KMS-11 (cell line): ENCODE results near the gene NELFB.

ENCODE experiments used
- H2AFZ ChIP-seq: fragments of 200-600 bp; sonication (generic); 2 replicates; pipeline ENCODE4 v1.6.1; 2016; ENCODE audit warnings: antibody characterized with exemption, mixed run types, low read depth
- H3K27ac ChIP-seq: fragments of 200-600 bp; sonication (generic); 2 replicates; pipeline ENCODE4 v1.6.1; 2016; ENCODE audit warnings: mild to moderate bottlenecking, mixed run types
- H3K27me3 ChIP-seq: fragments of 200-600 bp; sonication (generic); 2 replicates; pipeline ENCODE4 v1.6.1; 2017; ENCODE audit warnings: mild to moderate bottlenecking, low read depth, mixed run types, moderate library complexity; ENCODE audit not compliant: insufficient read depth
- H3K36me3 ChIP-seq: fragments of 200-600 bp; sonication (generic); 2 replicates; pipeline ENCODE4 v1.6.1; 2017; ENCODE audit warnings: mild to moderate bottlenecking, mixed run types; ENCODE audit not compliant: insufficient read depth
- H3K4me1 ChIP-seq: fragments of 200-600 bp; sonication (generic); 2 replicates; pipeline ENCODE4 v1.6.1; 2016; ENCODE audit warnings: mild to moderate bottlenecking, low read depth, mixed run types; ENCODE audit not compliant: poor library complexity, severe bottlenecking
- H3K4me2 ChIP-seq: fragments of 200-600 bp; sonication (generic); 2 replicates; pipeline ENCODE4 v1.7.0; 2016; ENCODE audit warnings: mild to moderate bottlenecking, mixed run types
- H3K4me3 ChIP-seq: fragments of 200-600 bp; sonication (generic); IDR thresholded peaks from 2 replicates; pipeline ENCODE4 v1.6.1; 2017; ENCODE audit warnings: low read depth, low read length, mixed read lengths; ENCODE audit not compliant: insufficient read depth
- H3K79me2 ChIP-seq: fragments of 200-600 bp; sonication (generic); 2 replicates; pipeline ENCODE4 v1.6.1; 2016; ENCODE audit warnings: low read depth, mixed run types; ENCODE audit not compliant: insufficient read depth
- H3K9ac ChIP-seq: fragments of 200-600 bp; sonication (generic); 2 replicates; pipeline ENCODE4 v1.6.1; 2016; ENCODE audit warnings: mild to moderate bottlenecking, mixed run types
- H4K20me1 ChIP-seq: fragments of 200-600 bp; sonication (generic); 2 replicates; pipeline ENCODE4 v1.6.1; 2016; ENCODE audit warnings: mild to moderate bottlenecking, mixed run types; ENCODE audit not compliant: insufficient read depth
- TF ChIP-seq, protein P1 (sequence below): fragments of 200-600 bp; sonication (generic); conservative IDR thresholded peaks from 2 replicates; pipeline ENCODE4 v1.6.1; 2017; ENCODE audit warnings: low read depth, mild to moderate bottlenecking, antibody characterized with exemption, low read length, moderate library complexity, mixed read lengths

NELFB gene

DNA sequence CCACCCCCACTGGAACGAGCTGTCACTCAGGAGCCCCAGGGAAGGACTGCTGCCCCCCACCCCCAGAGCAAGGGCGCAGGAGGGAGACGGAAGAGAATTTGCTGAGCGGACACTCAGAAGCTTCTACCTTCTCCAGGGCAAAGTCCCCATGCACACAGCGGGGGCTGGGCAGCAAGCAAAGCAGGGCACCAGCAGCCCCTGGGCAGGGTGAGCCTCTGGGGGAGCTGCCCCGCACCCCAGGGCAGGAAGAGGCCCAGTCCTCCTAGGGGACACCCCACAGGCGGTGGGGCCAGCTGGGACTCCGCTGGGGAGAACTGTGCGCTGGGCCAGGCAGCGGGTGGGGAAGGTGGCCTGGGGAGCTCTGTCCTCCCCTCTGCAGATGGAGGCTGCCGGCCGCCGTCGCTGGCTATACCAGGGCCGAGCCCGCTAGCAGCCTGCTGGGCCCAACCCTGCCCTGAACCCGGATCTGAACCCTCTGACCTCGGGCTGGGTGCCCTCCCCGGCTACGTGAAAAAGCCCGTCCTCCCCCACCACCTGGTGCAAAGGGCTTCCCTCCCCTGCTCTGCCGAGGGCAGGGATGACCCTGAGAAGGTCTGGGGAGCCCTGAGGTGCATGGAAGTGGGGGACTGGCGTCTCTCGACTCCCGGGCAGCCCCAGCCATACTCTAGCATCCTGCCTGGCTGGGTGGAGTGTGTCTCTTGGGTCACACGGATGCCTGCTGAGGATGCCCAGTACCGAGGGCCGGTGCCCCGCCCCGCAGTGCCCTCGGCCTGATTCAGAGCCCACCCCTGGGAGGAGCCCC lies 25.0 kb upstream of the NELFB start:
- TF ChIP-seq, protein P1, sequence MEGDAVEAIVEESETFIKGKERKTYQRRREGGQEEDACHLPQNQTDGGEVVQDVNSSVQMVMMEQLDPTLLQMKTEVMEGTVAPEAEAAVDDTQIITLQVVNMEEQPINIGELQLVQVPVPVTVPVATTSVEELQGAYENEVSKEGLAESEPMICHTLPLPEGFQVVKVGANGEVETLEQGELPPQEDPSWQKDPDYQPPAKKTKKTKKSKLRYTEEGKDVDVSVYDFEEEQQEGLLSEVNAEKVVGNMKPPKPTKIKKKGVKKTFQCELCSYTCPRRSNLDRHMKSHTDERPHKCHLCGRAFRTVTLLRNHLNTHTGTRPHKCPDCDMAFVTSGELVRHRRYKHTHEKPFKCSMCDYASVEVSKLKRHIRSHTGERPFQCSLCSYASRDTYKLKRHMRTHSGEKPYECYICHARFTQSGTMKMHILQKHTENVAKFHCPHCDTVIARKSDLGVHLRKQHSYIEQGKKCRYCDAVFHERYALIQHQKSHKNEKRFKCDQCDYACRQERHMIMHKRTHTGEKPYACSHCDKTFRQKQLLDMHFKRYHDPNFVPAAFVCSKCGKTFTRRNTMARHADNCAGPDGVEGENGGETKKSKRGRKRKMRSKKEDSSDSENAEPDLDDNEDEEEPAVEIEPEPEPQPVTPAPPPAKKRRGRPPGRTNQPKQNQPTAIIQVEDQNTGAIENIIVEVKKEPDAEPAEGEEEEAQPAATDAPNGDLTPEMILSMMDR = no peak
- Histone ChIP-seq H3K4me3 (no peak overlapping the region), H3K27ac (no peak overlapping the region), H3K4me1 (no peaks in the 10 kb centered on the region), H3K27me3 (peaks cover 53% of the 10 kb centered on the region), H3K79me2 (no peaks in the 10 kb centered on the region), H4K20me1 (no peaks in the 10 kb centered on the region), H3K9ac (no peak overlapping the region), H3K36me3 (no peaks in the 10 kb centered on the region), H2AFZ (no peak overlapping the region), H3K4me2 (no peak overlapping the region)

DNA sequence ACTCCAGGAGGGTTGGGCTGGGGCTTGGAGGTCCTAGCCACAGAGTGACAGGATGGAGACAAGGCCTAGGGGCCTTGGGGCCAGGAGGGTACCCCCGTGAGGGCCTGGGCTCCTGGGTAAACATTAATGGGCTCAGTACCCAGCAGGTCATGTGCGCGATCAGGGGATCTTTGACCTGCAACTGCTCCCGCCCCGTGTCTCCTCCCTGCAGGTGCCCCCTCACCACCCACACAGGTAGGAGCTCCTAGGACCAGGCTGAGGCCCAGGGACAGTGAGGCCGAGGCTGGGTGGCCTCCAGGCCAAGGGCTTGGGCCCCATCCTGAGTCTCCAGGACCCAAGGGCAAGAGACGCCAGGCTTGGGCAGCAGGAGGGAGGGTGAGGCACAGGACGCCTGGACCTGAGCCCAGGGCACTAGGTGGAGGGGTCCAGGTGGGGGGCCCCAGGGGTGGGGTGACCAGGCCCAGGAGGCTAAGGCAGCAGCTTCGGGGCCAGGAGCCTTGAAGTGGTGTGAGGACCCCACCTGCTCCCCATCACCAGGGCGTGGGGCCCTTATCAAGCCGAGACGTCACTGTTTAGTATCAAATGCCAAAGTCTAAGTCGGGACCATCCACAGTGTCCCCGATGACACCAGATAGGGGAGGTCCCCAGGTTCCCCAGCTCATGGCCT lies 24.3 kb upstream of the NELFB start, which contains the start of gene SLC34A3:
SLC34A3 (plus strand) TSS at position 197 of the 667 bp plus-strand sequence. CDS start 802 bp downstream, outside the sequence.
- Histone ChIP-seq H3K4me3 (no peak within 1 kb of the TSS), H3K36me3 (no peaks in the 10 kb centered on the region), H4K20me1 (no peaks in the 10 kb centered on the region), H3K4me2 (no peak within 1 kb of the TSS), H2AFZ (no peak within 1 kb of the TSS), H3K27ac (no peak within 1 kb of the TSS), H3K4me1 (no peaks in the 10 kb centered on the region), H3K9ac (no peak within 1 kb of the TSS), H3K79me2 (no peaks in the 10 kb centered on the region), H3K27me3 (peaks cover 60% of the 10 kb centered on the region)
- TF ChIP-seq, protein P1 = no peak

DNA sequence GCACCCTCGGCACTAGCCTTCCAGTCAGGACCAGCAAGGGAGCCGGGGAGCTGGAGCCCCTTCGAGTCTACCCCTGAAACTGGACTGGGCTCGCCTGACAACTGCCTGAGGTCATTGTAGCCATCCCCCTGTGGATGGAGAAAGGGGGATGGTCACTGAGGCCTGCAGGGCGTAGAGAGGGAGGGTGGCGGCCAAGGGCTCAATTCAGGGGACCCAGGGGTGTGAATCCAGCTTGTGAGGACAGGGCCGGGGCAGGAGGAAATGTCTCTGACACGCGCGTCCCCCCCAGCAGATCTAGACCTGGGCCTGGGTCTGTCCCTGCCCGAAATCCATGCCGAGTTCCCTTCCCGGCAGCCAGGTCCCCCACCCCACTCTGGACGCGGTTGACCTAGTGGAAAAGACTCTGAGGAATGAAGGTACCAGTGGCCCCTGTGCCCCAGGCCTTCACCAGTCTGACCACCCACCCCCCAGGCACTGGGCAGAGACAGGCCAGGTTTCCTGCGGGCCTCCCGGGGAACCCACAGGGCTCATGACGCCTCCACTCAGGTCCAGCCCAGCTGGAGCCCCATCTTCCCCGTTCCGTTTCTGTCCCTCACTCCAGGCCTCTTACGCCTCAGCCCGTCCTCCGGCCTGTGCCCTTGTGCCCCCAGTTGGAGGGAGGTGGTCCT lies 23.6 kb upstream of the NELFB start:
- no peaks in the 10 kb centered on the region for H3K36me3 ChIP-seq
- H3K9ac ChIP-seq = no peak overlapping the region
- no peaks in the 10 kb centered on the region for H4K20me1 ChIP-seq
- H3K79me2 ChIP-seq = no peaks in the 10 kb centered on the region
- no peak overlapping the region for H3K27ac ChIP-seq
- TF ChIP-seq, protein P1 = no peak
- peaks cover 4% of the 10 kb centered on the region for H3K4me1 ChIP-seq
- H3K4me2 ChIP-seq = no peak overlapping the region
- peaks cover 59% of the 10 kb centered on the region for H3K27me3 ChIP-seq
- H3K4me3 ChIP-seq = no peak overlapping the region
- no peak overlapping the region for H2AFZ ChIP-seq

DNA sequence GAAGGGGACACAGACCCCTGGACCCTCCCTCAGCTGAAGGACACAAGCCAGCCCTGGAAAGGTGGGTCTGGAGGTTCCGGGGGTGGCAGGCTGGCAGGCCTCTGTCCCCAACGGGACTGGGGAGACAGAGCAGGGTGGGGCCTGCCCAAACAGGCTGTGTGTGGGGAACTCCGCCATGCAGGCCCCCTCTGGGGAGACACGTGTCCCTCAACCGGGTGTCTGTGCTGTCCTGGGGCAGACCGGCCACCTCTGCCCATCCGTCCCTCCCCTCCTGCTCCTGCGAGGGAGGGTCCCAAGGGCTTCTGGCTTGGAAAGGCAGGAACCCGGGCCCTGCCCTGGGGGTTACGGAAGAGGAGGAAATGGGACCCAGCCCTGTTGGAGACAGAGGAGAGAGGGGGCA lies 23.0 kb upstream of the NELFB start:
- no peak overlapping the region for H3K9ac ChIP-seq
- H3K4me3 ChIP-seq = no peak overlapping the region
- TF ChIP-seq, protein P1 = no peak
- no peaks in the 10 kb centered on the region for H3K79me2 ChIP-seq
- H3K27ac ChIP-seq = no peak overlapping the region
- H2AFZ ChIP-seq = no peak overlapping the region
- no peaks in the 10 kb centered on the region for H3K36me3 ChIP-seq
- no peak overlapping the region for H3K4me2 ChIP-seq
- peaks cover 10% of the 10 kb centered on the region for H3K4me1 ChIP-seq
- no peaks in the 10 kb centered on the region for H4K20me1 ChIP-seq
- H3K27me3 ChIP-seq = peaks cover 58% of the 10 kb centered on the region
